ENCODE results near the gene SPATS2. TPM values are rescaled to one million over a fixed set of nuclear protein-coding genes. Genes with fewer than 3 reads are reported as not detected.

Gene SPATS2
- total and polyA plus RNA-seq, 10 of the 15 experiments (the other 5 are each of a cell fraction or from before 2014, with no cell fraction given), result 9.0 to 54.2 (median 27.5) TPM

- ChIA-PET RAD21 (ENCODE audit: unreplicated experiment) (interaction anchor here (1.7 kb wide), 1 partner anchor 22 kb away, joined by 6 read pairs; no protein-coding TSS in a partner anchor), SMC1A (ENCODE audit: uncharacterized antibody, unreplicated experiment) (interaction anchor here (1.1 to 1.4 kb wide), 3 partner anchors 12 to 234 kb away, joined by 3 to 6 read pairs (median 3); no protein-coding TSS in a partner anchor), POLR2A (interaction anchor here (0.5 to 0.6 kb wide), 2 partner anchors 96 to 274 kb away, joined by 3 to 4 read pairs; no protein-coding TSS in a partner anchor), CTCF (interaction anchor here (0.6 to 2.9 kb wide), 9 partner anchors 11 to 247 kb away, joined by 3 to 10 read pairs (median 4); no protein-coding TSS in a partner anchor)
- Histone ChIP-seq H3K9me3 (replicated peaks; ENCODE audit: control insufficient read depth, insufficient read depth, low read length) (no peaks in the 10 kb centered on the region), H2AFZ (ENCODE audit: control insufficient read depth, low read depth, low read length) (no peak overlapping the region), H3K4me3 (no peak overlapping the region), H3K79me2 (ENCODE audit: control insufficient read depth, insufficient read depth, low read length) (no peaks in the 10 kb centered on the region), H3K36me3 (ENCODE audit: control insufficient read depth in 2 of 2, insufficient read depth in 2 of 2, low read length in 1 of 2) (no peaks in the 10 kb centered on the region), H3K27me3 (replicated peaks in 1 of 2; ENCODE audit: control insufficient read depth in 2 of 2, insufficient read depth in 2 of 2, low read length in 1 of 2) (peaks cover 13 to 21% of the 10 kb centered on the region in 2 experiments), H3K4me1 (ENCODE audit: control insufficient read depth, insufficient read depth, low read length) (peaks cover 14% of the 10 kb centered on the region), H3K4me2 (ENCODE audit: control insufficient read depth, insufficient read depth) (no peak overlapping the region), H3K9ac (ENCODE audit: control insufficient read depth, insufficient read depth, low read length) (no peak overlapping the region), H3K27ac (ENCODE audit: control insufficient read depth, insufficient read depth) (no peak overlapping the region), H4K20me1 (ENCODE audit: control insufficient read depth, insufficient read depth) (no peaks in the 10 kb centered on the region; the same call in 1 of the 2 replicates)
- WGBS (ENCODE audit: insufficient coverage, insufficient replicate concordance, low lambda C conversion rate, missing lambda C conversion rate), result 58% methylated on average over 6 of the region's 6 CpGs
- ATAC-seq (no peak), FAIRE-seq (no peak), DNase-seq (ENCODE audit: low read depth, low spot score) (no peak)
- in situ Hi-C loops (cut with MboI) (no loop called here), intact Hi-C loops (cut with micrococcal nuclease; ENCODE audit: unreplicated experiment) (no loop called here)
- no TSS peak for BruUV-seq (replicated peaks)
- TF ChIP-seq ATF2 (IDR thresholded peaks at IDR 0.05; ENCODE audit: low read length) (no peak), YY1 (IDR thresholded peaks at IDR 0.05; ENCODE audit: low read depth, low read length) (no peak), TCF3 (IDR thresholded peaks at IDR 0.05; ENCODE audit: borderline replicate concordance, insufficient read depth, low read depth, low read length) (no peak), ZBTB4 (CRISPR knock-in tag; IDR thresholded peaks at IDR 0.05) (no peak), MTA3 (IDR thresholded peaks at IDR 0.05; ENCODE audit: borderline replicate concordance, low read length) (no peak), NKRF (conservative IDR thresholded peaks at IDR 0.05) (no peak), ZBTB33 (IDR thresholded peaks at IDR 0.05) (no peak), POLR2AphosphoS2 (IDR thresholded peaks at IDR 0.05; ENCODE audit: low read depth, low read length) (no peak), USF2 (IDR thresholded peaks at IDR 0.05; ENCODE audit: borderline replicate concordance, low read depth, low read length) (no peak), USF1 (IDR thresholded peaks at IDR 0.05; ENCODE audit: borderline replicate concordance, extremely low read length, insufficient read depth, low read depth, low read length) (no peak), EGR1 (IDR thresholded peaks at IDR 0.05; ENCODE audit: borderline replicate concordance in 1 of 2, low read depth in 2 of 2, low read length in 2 of 2) (no peak)
Measured at GRCh38 chr12:49535921-49536525, 168.8 kb downstream of the SPATS2 start.
